ENCODE data around the gene DDX43. TPM values are rescaled to one million over a fixed set of nuclear protein-coding genes. Genes with fewer than 3 reads are reported as not detected.
"Not testable (repeated sequence)": the region's sequence is repeated elsewhere in the genome, so short reads cannot be mapped to it uniquely, and the experiment has no call there.

Gene DDX43
- total RNA-seq, 2 experiments from 2014 or later: 1.7 TPM

GRCh38 chr6:73395875-73396274 lies 1.2 kb downstream of the DDX43 start:
- POLR2A ChIA-PET: no interaction called here
- no peak for DNase-seq
- peaks cover 4% of the 10 kb centered on the region for H3K9me3 Mint-ChIP-seq
- no peaks in the 10 kb centered on the region for H3K27me3 Mint-ChIP-seq
- no peak overlapping the region for H3K4me3 Mint-ChIP-seq
- peaks cover 7% of the 10 kb centered on the region for H3K36me3 Mint-ChIP-seq (ENCODE audit: low read depth)
- no peak overlapping the region for H3K27ac Mint-ChIP-seq
- CTCF ChIA-PET: no interaction called here
- H3K4me1 Mint-ChIP-seq: peaks cover 23% of the 10 kb centered on the region

GRCh38 chr6:73400656-73401055 lies 6.0 kb downstream of the DDX43 start:
- ChIA-PET POLR2A (no interaction called here), CTCF (interaction anchor here (1.5 kb wide), 1 partner anchor 13 kb away, joined by 4 read pairs; no protein-coding TSS in a partner anchor)
- no peak overlapping the region for H3K4me3 Mint-ChIP-seq
- no peaks in the 10 kb centered on the region for H3K4me1 Mint-ChIP-seq
- no peaks in the 10 kb centered on the region for H3K9me3 Mint-ChIP-seq
- no peak for DNase-seq
- H3K27me3 Mint-ChIP-seq: no peaks in the 10 kb centered on the region
- H3K36me3 Mint-ChIP-seq (ENCODE audit: low read depth): peaks cover 2% of the 10 kb centered on the region
- no peak overlapping the region for H3K27ac Mint-ChIP-seq

GRCh38 chr6:73409395-73409794 lies 14.8 kb downstream of the DDX43 start:
- H3K4me1 Mint-ChIP-seq: no peaks in the 10 kb centered on the region
- ChIA-PET CTCF (interaction anchor here (0.6 kb wide), 1 partner anchor 658 kb away, joined by 3 read pairs; no protein-coding TSS in a partner anchor), POLR2A (no interaction called here)
- H3K9me3 Mint-ChIP-seq: no peaks in the 10 kb centered on the region
- no peak overlapping the region for H3K27ac Mint-ChIP-seq
- no peak overlapping the region for H3K4me3 Mint-ChIP-seq
- DNase-seq: no peak
- no peaks in the 10 kb centered on the region for H3K27me3 Mint-ChIP-seq
- H3K36me3 Mint-ChIP-seq (ENCODE audit: low read depth): peaks cover 12% of the 10 kb centered on the region

- ChIA-PET POLR2A (no interaction called here), CTCF (interaction anchor here (1.3 kb wide), 1 partner anchor 13 kb away, joined by 4 read pairs; no protein-coding TSS in a partner anchor)
- Mint-ChIP-seq H3K27ac (no peak overlapping the region), H3K9me3 (no peaks in the 10 kb centered on the region), H3K36me3 (ENCODE audit: low read depth) (peaks cover 33% of the 10 kb centered on the region), H3K27me3 (no peaks in the 10 kb centered on the region), H3K4me3 (no peak overlapping the region), H3K4me1 (peaks cover under 1% of the 10 kb centered on the region)
- no peak for DNase-seq
These were observed 18.5 kb downstream of the DDX43 start for GRCh38 chr6:73413102-73413501.

GRCh38 chr6:73418081-73418741 lies 23.6 kb downstream of the DDX43 start:
- Mint-ChIP-seq H3K36me3 (ENCODE audit: low read depth) (peaks cover 58% of the 10 kb centered on the region), H3K4me3 (no peak overlapping the region), H3K27me3 (no peaks in the 10 kb centered on the region), H3K4me1 (peaks cover 24% of the 10 kb centered on the region), H3K9me3 (no peaks in the 10 kb centered on the region), H3K27ac (peak overlapping the region; percentile 58)
- DNase-seq: no peak
- ChIA-PET CTCF (interaction anchor here (0.7 kb wide), 1 partner anchor 65 kb away, joined by 4 read pairs; no protein-coding TSS in a partner anchor), POLR2A (no interaction called here)

- Mint-ChIP-seq H3K9me3 (no peaks in the 10 kb centered on the region), H3K4me3 (no peak overlapping the region), H3K36me3 (ENCODE audit: low read depth) (peaks cover 56% of the 10 kb centered on the region), H3K4me1 (peaks cover 29% of the 10 kb centered on the region), H3K27ac (peak overlapping the region; percentile 96), H3K27me3 (no peaks in the 10 kb centered on the region)
- CTCF ChIA-PET: no interaction called here
- no peak for DNase-seq
- POLR2A ChIA-PET: interaction anchor here (0.6 to 1.0 kb wide), 2 partner anchors 60 to 119 kb away, joined by 3 to 6 read pairs; no protein-coding TSS in a partner anchor
These were observed 26.9 kb downstream of the DDX43 start for GRCh38 chr6:73421534-73421933.

GRCh38 chr6:73435236-73435635 lies 40.6 kb downstream of the DDX43 start:
- POLR2A ChIA-PET: no interaction called here
- Mint-ChIP-seq H3K9me3 (no peaks in the 10 kb centered on the region), H3K27me3 (no peaks in the 10 kb centered on the region), H3K27ac (no peak overlapping the region), H3K4me1 (peaks cover 31% of the 10 kb centered on the region), H3K36me3 (ENCODE audit: low read depth) (peaks cover 57% of the 10 kb centered on the region), H3K4me3 (no peak overlapping the region)
- no peak for DNase-seq
- CTCF ChIA-PET: interaction anchor here (0.5 kb wide), 1 partner anchor 11 kb away, joined by 3 read pairs; no protein-coding TSS in a partner anchor

GRCh38 chr6:73443555-73443954 lies 48.9 kb downstream of the DDX43 start:
- POLR2A ChIA-PET: interaction anchor here (0.6 kb wide), 1 partner anchor 77 kb away, joined by 3 read pairs; no protein-coding TSS in a partner anchor
- Mint-ChIP-seq H3K9me3 (no peaks in the 10 kb centered on the region), H3K27ac (no peak overlapping the region), H3K4me3 (no peak overlapping the region), H3K4me1 (peaks cover 55% of the 10 kb centered on the region), H3K36me3 (ENCODE audit: low read depth) (peaks cover 63% of the 10 kb centered on the region), H3K27me3 (no peaks in the 10 kb centered on the region)
- CTCF ChIA-PET: interaction anchor here (0.9 to 1.0 kb wide), 2 partner anchors 11 to 55 kb away, joined by 3 read pairs; no protein-coding TSS in a partner anchor
- DNase-seq: no peak

- Mint-ChIP-seq H3K27ac (peak overlapping the region; percentile 94), H3K4me3 (peak overlapping the region; percentile 95), H3K36me3 (ENCODE audit: low read depth) (peaks cover 30% of the 10 kb centered on the region), H3K4me1 (peaks cover 49% of the 10 kb centered on the region), H3K9me3 (no peaks in the 10 kb centered on the region), H3K27me3 (no peaks in the 10 kb centered on the region)
- CTCF ChIA-PET: interaction anchor here (0.5 to 3.0 kb wide), 9 partner anchors 8 to 70 kb away, joined by 3 to 21 read pairs (median 4); partner anchors contain the start of genes EEF1A1 and MTO1
- POLR2A ChIA-PET: interaction anchor here (1.3 to 3.0 kb wide), 2 partner anchors 11 to 69 kb away, joined by 4 to 27 read pairs; partner anchors contain the start of gene MTO1
- peak; percentile 47 for DNase-seq
These were observed 56.8 kb downstream of the DDX43 start for GRCh38 chr6:73451223-73452106.

GRCh38 chr6:73452107-73452461 lies 57.5 kb downstream of the DDX43 start, which contains the start of gene CGAS:
Gene CGAS, minus strand, starts transcription at chr6:73452297. Its CDS starts 116 bp downstream, at chr6:73452181.
- peak; percentile 76 for DNase-seq
- peaks cover 30% of the 10 kb centered on the region for H3K36me3 Mint-ChIP-seq (ENCODE audit: low read depth)
- CTCF ChIA-PET: interaction anchor here (0.5 to 3.0 kb wide), 8 partner anchors 8 to 63 kb away, joined by 3 to 21 read pairs (median 4); partner anchors contain the start of gene MTO1
- POLR2A ChIA-PET: interaction anchor here (1.3 to 3.0 kb wide), 2 partner anchors 10 to 68 kb away, joined by 4 to 27 read pairs; partner anchors contain the start of gene MTO1
- H3K4me3 Mint-ChIP-seq: peak within 1 kb of the TSS; percentile 95
- no peaks in the 10 kb centered on the region for H3K27me3 Mint-ChIP-seq
- no peaks in the 10 kb centered on the region for H3K9me3 Mint-ChIP-seq
- H3K27ac Mint-ChIP-seq: peak within 1 kb of the TSS; percentile 94
- peaks cover 51% of the 10 kb centered on the region for H3K4me1 Mint-ChIP-seq

- Mint-ChIP-seq H3K27ac (peak overlapping the region; percentile 34), H3K4me3 (no peak overlapping the region), H3K27me3 (no peaks in the 10 kb centered on the region), H3K9me3 (no peaks in the 10 kb centered on the region), H3K36me3 (ENCODE audit: low read depth) (peaks cover 6% of the 10 kb centered on the region), H3K4me1 (peaks cover 54% of the 10 kb centered on the region)
- CTCF ChIA-PET: interaction anchor here (0.7 to 1.0 kb wide), 2 partner anchors 46 to 189 kb away, joined by 3 to 4 read pairs; no protein-coding TSS in a partner anchor
- POLR2A ChIA-PET: no interaction called here
- no peak for DNase-seq
These were observed 61.4 kb downstream of the DDX43 start for GRCh38 chr6:73455865-73456629.

- ChIA-PET POLR2A (interaction anchor here (0.7 kb wide), 1 partner anchor 9 kb away, joined by 5 read pairs; no protein-coding TSS in a partner anchor), CTCF (interaction anchor here (0.6 to 1.2 kb wide), 5 partner anchors 8 to 65 kb away, joined by 3 to 10 read pairs (median 3); partner anchors contain the start of gene DDX43)
- H3K9me3 Mint-ChIP-seq, DNase-seq, H3K27me3 Mint-ChIP-seq: not testable (repeated sequence)
- Mint-ChIP-seq H3K4me3 (peak overlapping the region; percentile 98), H3K4me1 (peaks cover 62% of the 10 kb centered on the region), H3K27ac (peak overlapping the region; percentile 99), H3K36me3 (ENCODE audit: low read depth) (peaks cover 19% of the 10 kb centered on the region)
These were observed 64.8 kb downstream of the DDX43 start for GRCh38 chr6:73459474-73459873.
